ENCODE measurements around the gene SETD6. TPM values are rescaled to one million over a fixed set of nuclear protein-coding genes. Genes with fewer than 3 reads are reported as not detected.

The SETD6 gene
- total RNA-seq, 4 donors from 2014 or later = 22.1 to 44.8 (median 23.3) TPM

DNA sequence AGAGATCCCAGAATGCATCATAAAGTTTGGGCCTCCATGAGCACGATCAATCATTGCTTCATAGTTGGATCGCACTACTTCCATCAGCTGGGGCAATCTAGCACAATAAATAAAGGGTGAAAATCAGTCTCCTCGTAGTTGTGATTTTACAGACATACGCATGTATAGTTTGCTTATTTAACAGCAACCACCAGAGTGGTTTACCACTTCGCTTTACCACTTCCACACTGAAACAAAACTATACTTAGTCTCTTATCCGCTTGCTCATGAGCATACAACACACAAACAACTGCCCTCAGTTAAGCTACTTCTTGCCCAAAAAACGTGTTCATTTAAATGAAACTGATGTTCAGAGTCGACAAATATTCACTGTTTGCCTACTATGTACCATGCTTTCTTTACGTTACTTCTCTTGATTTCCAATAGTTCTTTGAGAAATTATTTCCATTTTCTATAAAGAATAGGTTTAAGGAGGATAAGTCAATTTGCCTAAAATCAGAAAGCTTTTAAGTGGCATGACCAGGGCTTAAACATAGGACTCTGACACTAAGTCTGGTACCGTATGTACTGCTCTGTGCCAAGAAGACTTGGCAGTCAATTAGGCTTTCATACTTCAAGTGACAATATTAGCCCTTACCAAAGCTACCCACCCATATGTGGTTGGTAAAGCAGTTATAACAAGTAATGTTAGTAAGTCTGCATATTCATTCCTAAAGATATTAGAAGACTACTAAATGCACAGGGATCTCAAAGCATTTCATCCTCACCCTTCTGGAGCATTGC lies 22.0 kb downstream of the SETD6 start:
- no peaks in the 10 kb centered on the region for H3K9me3 ChIP-seq
- H3K27ac ChIP-seq = no peak overlapping the region
- TF ChIP-seq, protein P1, sequence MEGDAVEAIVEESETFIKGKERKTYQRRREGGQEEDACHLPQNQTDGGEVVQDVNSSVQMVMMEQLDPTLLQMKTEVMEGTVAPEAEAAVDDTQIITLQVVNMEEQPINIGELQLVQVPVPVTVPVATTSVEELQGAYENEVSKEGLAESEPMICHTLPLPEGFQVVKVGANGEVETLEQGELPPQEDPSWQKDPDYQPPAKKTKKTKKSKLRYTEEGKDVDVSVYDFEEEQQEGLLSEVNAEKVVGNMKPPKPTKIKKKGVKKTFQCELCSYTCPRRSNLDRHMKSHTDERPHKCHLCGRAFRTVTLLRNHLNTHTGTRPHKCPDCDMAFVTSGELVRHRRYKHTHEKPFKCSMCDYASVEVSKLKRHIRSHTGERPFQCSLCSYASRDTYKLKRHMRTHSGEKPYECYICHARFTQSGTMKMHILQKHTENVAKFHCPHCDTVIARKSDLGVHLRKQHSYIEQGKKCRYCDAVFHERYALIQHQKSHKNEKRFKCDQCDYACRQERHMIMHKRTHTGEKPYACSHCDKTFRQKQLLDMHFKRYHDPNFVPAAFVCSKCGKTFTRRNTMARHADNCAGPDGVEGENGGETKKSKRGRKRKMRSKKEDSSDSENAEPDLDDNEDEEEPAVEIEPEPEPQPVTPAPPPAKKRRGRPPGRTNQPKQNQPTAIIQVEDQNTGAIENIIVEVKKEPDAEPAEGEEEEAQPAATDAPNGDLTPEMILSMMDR (IDR thresholded peaks at IDR 0.05) = no peak
- no peak for TF ChIP-seq EP300 (IDR thresholded peaks at IDR 0.05; ENCODE audit: low read depth)
- no peak for TF ChIP-seq POLR2AphosphoS5 (IDR thresholded peaks at IDR 0.05)
- TF ChIP-seq POLR2A (IDR thresholded peaks at IDR 0.05) = no peak
- H3K36me3 ChIP-seq = peaks cover 0 to 98% (median 52%) of the 10 kb centered on the region in 4 donors
- intact Hi-C loops (cut with DNase I; ENCODE audit: low total_unique reads) (no loop called here), in situ Hi-C loops (cut with MboI; ENCODE audit: low pct_ligation_motif_present in 1 of 4, low pct_unique_long_range_greater_than_20kb in 1 of 4, low sequenced_read_pairs in 3 of 4) (no loop called here)
- no peak overlapping the region for H3K4me3 ChIP-seq
- 78 to 93% methylated on average over 7 to 10 of the region's 10 CpGs for WGBS, 2 donors (ENCODE audit: low coverage in 1 of 2)
- no peak for DNase-seq
- no peaks in the 10 kb centered on the region for H3K27me3 ChIP-seq
- no peaks in the 10 kb centered on the region for H3K4me1 ChIP-seq

DNA sequence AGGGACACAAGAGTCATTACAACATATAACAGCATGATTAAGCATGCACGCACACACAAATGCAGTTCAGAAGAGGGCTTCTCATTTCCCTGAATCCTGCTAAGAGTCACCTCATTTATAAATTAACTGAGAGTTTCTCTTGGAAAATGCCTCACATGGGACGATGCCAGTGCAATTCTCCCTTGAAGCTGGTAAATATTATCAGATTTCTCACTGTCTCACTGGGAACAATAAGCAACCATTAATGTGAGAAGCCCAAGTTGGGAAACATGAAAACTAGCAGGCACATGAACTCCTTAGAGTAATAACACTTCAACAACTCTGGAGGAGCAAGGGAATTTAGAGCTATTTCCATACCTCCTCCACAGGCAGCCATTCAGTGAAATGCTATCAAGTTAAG lies 26.4 kb downstream of the SETD6 start:
- Histone ChIP-seq H3K4me3 (no peak overlapping the region), H3K9me3 (no peaks in the 10 kb centered on the region), H3K4me1 (no peaks in the 10 kb centered on the region), H3K27me3 (no peaks in the 10 kb centered on the region), H3K36me3 (peaks cover 0 to 100% (median 52%) of the 10 kb centered on the region in 4 donors), H3K27ac (no peak overlapping the region)
- WGBS, 2 donors (ENCODE audit: low coverage in 1 of 2) = 94% methylated on average over 2 of the region's 2 CpGs
- intact Hi-C loops (cut with DNase I; ENCODE audit: low total_unique reads) (no loop called here), in situ Hi-C loops (cut with MboI; ENCODE audit: low pct_ligation_motif_present in 1 of 4, low pct_unique_long_range_greater_than_20kb in 1 of 4, low sequenced_read_pairs in 3 of 4) (no loop called here)
- no peak for DNase-seq
- TF ChIP-seq POLR2A (IDR thresholded peaks at IDR 0.05) (no peak), EP300 (IDR thresholded peaks at IDR 0.05; ENCODE audit: low read depth) (no peak), POLR2AphosphoS5 (IDR thresholded peaks at IDR 0.05) (no peak)
- TF ChIP-seq, protein P1 (IDR thresholded peaks at IDR 0.05) = no peak

DNA sequence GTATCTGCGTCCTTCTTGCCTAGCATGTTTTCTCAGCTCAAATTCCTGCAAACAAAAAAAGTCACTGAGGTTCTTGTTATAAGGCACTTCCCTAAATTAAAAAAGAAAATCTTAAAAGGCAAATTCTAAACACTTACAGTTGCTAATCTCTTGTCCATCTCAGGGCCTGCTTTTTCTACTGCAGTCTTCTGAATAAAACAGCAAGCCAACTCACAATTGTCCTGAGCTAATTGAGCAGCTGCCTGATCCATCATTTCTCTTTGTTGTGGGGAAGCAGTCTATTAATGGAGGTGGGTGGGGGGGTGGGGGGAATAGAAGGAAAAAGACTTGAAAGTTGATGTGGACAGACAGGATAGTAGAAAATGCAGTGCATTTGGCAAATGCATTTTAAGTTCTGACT lies 27.0 kb downstream of the SETD6 start:
- H3K36me3 ChIP-seq = peaks cover 0 to 100% (median 52%) of the 10 kb centered on the region in 4 donors
- no peaks in the 10 kb centered on the region for H3K27me3 ChIP-seq
- H3K27ac ChIP-seq = no peak overlapping the region
- intact Hi-C loops (cut with DNase I; ENCODE audit: low total_unique reads) = no loop called here
- TF ChIP-seq POLR2AphosphoS5 (IDR thresholded peaks at IDR 0.05) (no peak), POLR2A (IDR thresholded peaks at IDR 0.05) (no peak), EP300 (IDR thresholded peaks at IDR 0.05; ENCODE audit: low read depth) (no peak)
- TF ChIP-seq, protein P1 (IDR thresholded peaks at IDR 0.05) = no peak
- H3K4me3 ChIP-seq = no peak overlapping the region
- in situ Hi-C loops (cut with MboI; ENCODE audit: low pct_ligation_motif_present in 1 of 4, low pct_unique_long_range_greater_than_20kb in 1 of 4, low sequenced_read_pairs in 3 of 4) = no loop called here
- no peaks in the 10 kb centered on the region for H3K9me3 ChIP-seq
- no peak for DNase-seq
- no peaks in the 10 kb centered on the region for H3K4me1 ChIP-seq
- WGBS, 2 donors (ENCODE audit: low coverage in 1 of 2) = 93 to 100% methylated on average over 1 of the region's 1 CpG

DNA sequence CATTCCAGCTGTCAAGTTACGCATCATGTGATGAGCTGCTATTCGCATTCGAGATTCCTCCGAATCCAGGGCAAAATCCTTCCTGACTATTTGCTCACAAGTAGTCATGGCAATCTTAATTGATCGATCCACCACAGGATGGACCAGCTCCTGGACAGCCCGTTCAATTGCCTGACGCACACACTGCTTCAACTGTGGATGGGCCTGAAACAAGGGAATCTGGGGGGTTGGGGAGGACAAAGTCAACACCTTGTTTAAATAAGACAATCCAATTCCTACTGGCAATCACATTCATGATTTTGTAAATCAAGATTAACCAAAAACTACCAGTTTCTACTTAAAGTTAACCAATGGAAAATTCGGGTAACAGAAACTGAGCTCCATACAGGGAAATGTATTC lies 28.4 kb downstream of the SETD6 start:
- Histone ChIP-seq H3K27ac (no peak overlapping the region), H3K4me1 (no peaks in the 10 kb centered on the region), H3K4me3 (no peak overlapping the region), H3K27me3 (no peaks in the 10 kb centered on the region), H3K9me3 (no peaks in the 10 kb centered on the region), H3K36me3 (peaks cover 0 to 93% (median 47%) of the 10 kb centered on the region in 4 donors)
- WGBS, 2 donors (ENCODE audit: low coverage in 1 of 2) = 93 to 96% methylated on average over 5 to 8 of the region's 8 CpGs
- DNase-seq = no peak
- TF ChIP-seq, protein P1 (IDR thresholded peaks at IDR 0.05) = no peak
- TF ChIP-seq POLR2A (IDR thresholded peaks at IDR 0.05) (no peak), POLR2AphosphoS5 (IDR thresholded peaks at IDR 0.05) (no peak), EP300 (IDR thresholded peaks at IDR 0.05; ENCODE audit: low read depth) (no peak)
- intact Hi-C loops (cut with DNase I; ENCODE audit: low total_unique reads) = no loop called here
- in situ Hi-C loops (cut with MboI; ENCODE audit: low pct_ligation_motif_present in 1 of 4, low pct_unique_long_range_greater_than_20kb in 1 of 4, low sequenced_read_pairs in 3 of 4) = no loop called here

Data from transverse colon (tissue), 4 donors.